Ishikawa (cell line): ENCODE measurements around the gene GLOD4.

Source experiments
- CEBPB ChIP-seq: IDR thresholded peaks from 2 replicates; pipeline ENCODE4 v1.6.1; 2012
- CREB1 ChIP-seq: IDR thresholded peaks from 2 replicates; pipeline ENCODE4 v1.6.1; 2012; ENCODE audit warnings: low read depth
- EGR1 ChIP-seq: IDR thresholded peaks from 2 replicates; pipeline ENCODE4 v1.6.1; 2012
- EP300 ChIP-seq: IDR thresholded peaks from 2 replicates; pipeline ENCODE4 v1.6.1; 2012; ENCODE audit warnings: borderline replicate concordance
- FOXM1 ChIP-seq: IDR thresholded peaks from 2 replicates; pipeline ENCODE4 v1.6.1; 2012; ENCODE audit warnings: low read depth, borderline replicate concordance
- MAX ChIP-seq: IDR thresholded peaks from 2 replicates; pipeline ENCODE4 v1.6.1; 2012
- NFIC ChIP-seq: IDR thresholded peaks from 2 replicates; pipeline ENCODE4 v1.6.1; 2012
- RAD21 ChIP-seq: IDR thresholded peaks from 2 replicates; pipeline ENCODE4 v1.6.1; 2012; ENCODE audit warnings: low read depth
- REST ChIP-seq: IDR thresholded peaks from 2 replicates; pipeline ENCODE4 v1.6.1; 2012; ENCODE audit warnings: low read depth, mild to moderate bottlenecking
- TAF1 ChIP-seq: IDR thresholded peaks from 2 replicates; pipeline ENCODE4 v1.6.1; 2012; ENCODE audit warnings: low read depth, mild to moderate bottlenecking
- TCF12 ChIP-seq: IDR thresholded peaks from 2 replicates; pipeline ENCODE4 v1.6.1; 2012; ENCODE audit warnings: low read depth
- TEAD4 ChIP-seq: IDR thresholded peaks from 2 replicates; pipeline ENCODE4 v1.6.1; 2012
- USF1 ChIP-seq: IDR thresholded peaks from 2 replicates; pipeline ENCODE4 v1.6.1; 2012
- YY1 ChIP-seq: IDR thresholded peaks from 2 replicates; pipeline ENCODE4 v1.6.1; 2012; ENCODE audit warnings: low read depth
- ZBTB7A ChIP-seq: IDR thresholded peaks from 2 replicates; pipeline ENCODE4 v1.6.1; 2012; ENCODE audit warnings: low read depth

Gene GLOD4

GRCh38 chr17:725746-726145 is 56.3 kb downstream of the GLOD4 start:
- no peak for TF ChIP-seq TAF1
- TF ChIP-seq EGR1: no peak
- no peak for TF ChIP-seq FOXM1
- TF ChIP-seq EP300: no peak
- TF ChIP-seq CREB1: no peak
- no peak for TF ChIP-seq NFIC
- no peak for TF ChIP-seq RAD21
- no peak for TF ChIP-seq TCF12
- TF ChIP-seq TEAD4: no peak
- no peak for TF ChIP-seq REST
- no peak for TF ChIP-seq CEBPB
- TF ChIP-seq USF1: no peak
- TF ChIP-seq ZBTB7A: no peak
- no peak for TF ChIP-seq YY1

GRCh38 chr17:725084-725483 is 57.0 kb downstream of the GLOD4 start:
- TF ChIP-seq ZBTB7A (no peak), YY1 (no peak), TEAD4 (no peak), USF1 (no peak), REST (no peak), CEBPB (no peak), TCF12 (no peak), TAF1 (no peak), RAD21 (no peak), FOXM1 (no peak), NFIC (no peak), EP300 (no peak)

- TF ChIP-seq TEAD4 (no peak), EGR1 (no peak), NFIC (no peak), CEBPB (no peak), FOXM1 (no peak), MAX (no peak), YY1 (no peak), EP300 (no peak), ZBTB7A (no peak), TAF1 (no peak), REST (no peak), USF1 (no peak), TCF12 (no peak), CREB1 (no peak), RAD21 (no peak)
These were observed 60.5 kb downstream of the GLOD4 start for GRCh38 chr17:721540-721937.

GRCh38 chr17:720706-721539 is 61.2 kb downstream of the GLOD4 start:
- TF ChIP-seq TCF12 (no peak), EP300 (no peak), CEBPB (no peak), TEAD4 (no peak), USF1 (no peak), MAX (no peak), CREB1 (no peak), YY1 (no peak), EGR1 (no peak), REST (no peak), FOXM1 (no peak), ZBTB7A (no peak), NFIC (no peak), TAF1 (no peak), RAD21 (no peak)
